AG04450 (cell line): ENCODE measurements around the gene CEL. TPM values are rescaled to one million over a fixed set of nuclear protein-coding genes. Genes with fewer than 3 reads are reported as not detected.

Experiments used
- CTCF ChIA-PET: fragments of 300-600, 350-600 bp; formaldehyde crosslinking; extraction: SDS; loops from one replicate; lab custom pipeline; 2022; ENCODE audit warnings: antibody characterized with exemption, inconsistent platforms; lab: Charles Lee
- POLR2A ChIA-PET: fragments of 350-600 bp; formaldehyde crosslinking; extraction: SDS; loops from one replicate; lab custom pipeline; 2021; ENCODE audit warnings: antibody characterized with exemption, inconsistent platforms; lab: Yijun Ruan, JAX
- DNase-seq: peaks from one replicate; pipeline ENCODE4 v3.0.0-alpha.2; 2011; ENCODE audit warnings: low read depth, low spot score
- H3K27ac ChIP-seq: one replicate; pipeline ENCODE4 v1.5.1; 2012; ENCODE audit warnings: low read depth, low read length, control low read depth
- H3K27me3 ChIP-seq: one replicate; pipeline ENCODE4 v1.6.0; 2012; ENCODE audit warnings: low read length; ENCODE audit not compliant: control insufficient read depth, insufficient read depth
- H3K4me3 ChIP-seq: 2 replicates; pipeline ENCODE4 v1.5.1; 2011; ENCODE audit warnings: mild to moderate bottlenecking, low read depth, low read length, control low read depth
- H3K9me3 ChIP-seq: 2 replicates; pipeline ENCODE4 v1.5.1; 2012; ENCODE audit warnings: low read length; ENCODE audit not compliant: control insufficient read depth, insufficient read depth
- polyA plus RNA-seq: library from polyadenylated mRNA; depleted of rRNA; stranded (reverse); fragments of >200 nt; gene quantifications from 2 replicates; pipeline ENCODE4 v1.2.3, GENCODE V29; 2011
- TF ChIP-seq, protein P1 (sequence below): IDR thresholded peaks from 2 replicates; pipeline ENCODE4 v1.5.1; 2011; ENCODE audit warnings: low read depth, low read length, control low read depth, inconsistent platforms

The CEL gene
- polyA plus RNA-seq, 1 experiment: 0.24 TPM

GRCh38 chr9:133031496-133031911 lies 30.3 kb upstream of the CEL start:
- CTCF ChIA-PET: interaction anchor here (0.6 to 4.7 kb wide), 5 partner anchors 9 to 129 kb away, joined by 7 to 57 read pairs (median 12); no protein-coding TSS in a partner anchor
- POLR2A ChIA-PET: interaction anchor here (0.6 to 1.6 kb wide), 8 partner anchors 9 to 362 kb away, joined by 3 to 10 read pairs (median 5); partner anchors contain the start of genes DDX31, MED22 and RPL7A
- TF ChIP-seq, protein P1, sequence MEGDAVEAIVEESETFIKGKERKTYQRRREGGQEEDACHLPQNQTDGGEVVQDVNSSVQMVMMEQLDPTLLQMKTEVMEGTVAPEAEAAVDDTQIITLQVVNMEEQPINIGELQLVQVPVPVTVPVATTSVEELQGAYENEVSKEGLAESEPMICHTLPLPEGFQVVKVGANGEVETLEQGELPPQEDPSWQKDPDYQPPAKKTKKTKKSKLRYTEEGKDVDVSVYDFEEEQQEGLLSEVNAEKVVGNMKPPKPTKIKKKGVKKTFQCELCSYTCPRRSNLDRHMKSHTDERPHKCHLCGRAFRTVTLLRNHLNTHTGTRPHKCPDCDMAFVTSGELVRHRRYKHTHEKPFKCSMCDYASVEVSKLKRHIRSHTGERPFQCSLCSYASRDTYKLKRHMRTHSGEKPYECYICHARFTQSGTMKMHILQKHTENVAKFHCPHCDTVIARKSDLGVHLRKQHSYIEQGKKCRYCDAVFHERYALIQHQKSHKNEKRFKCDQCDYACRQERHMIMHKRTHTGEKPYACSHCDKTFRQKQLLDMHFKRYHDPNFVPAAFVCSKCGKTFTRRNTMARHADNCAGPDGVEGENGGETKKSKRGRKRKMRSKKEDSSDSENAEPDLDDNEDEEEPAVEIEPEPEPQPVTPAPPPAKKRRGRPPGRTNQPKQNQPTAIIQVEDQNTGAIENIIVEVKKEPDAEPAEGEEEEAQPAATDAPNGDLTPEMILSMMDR: no peak

GRCh38 chr9:133032171-133032570 lies 29.6 kb upstream of the CEL start:
- no peak overlapping the region for H3K27ac ChIP-seq
- no peak for DNase-seq
- H3K9me3 ChIP-seq: no peaks in the 10 kb centered on the region; the same call in 1 of the 2 replicates
- TF ChIP-seq, protein P1: no peak
- no peaks in the 10 kb centered on the region for H3K27me3 ChIP-seq
- H3K4me3 ChIP-seq: no peak overlapping the region
- CTCF ChIA-PET: interaction anchor here (0.6 to 4.7 kb wide), 5 partner anchors 9 to 128 kb away, joined by 7 to 57 read pairs (median 12); no protein-coding TSS in a partner anchor
- POLR2A ChIA-PET: no interaction called here

More at GRCh38 chr9:133031496-133031911, 30.3 kb upstream of the CEL start:
- DNase-seq: no peak
- no peak overlapping the region for H3K27ac ChIP-seq
- H3K27me3 ChIP-seq: no peaks in the 10 kb centered on the region
- no peaks in the 10 kb centered on the region; the same call in 1 of the 2 replicates for H3K9me3 ChIP-seq
- peak overlapping the region; percentile 96 for H3K4me3 ChIP-seq

DNA sequence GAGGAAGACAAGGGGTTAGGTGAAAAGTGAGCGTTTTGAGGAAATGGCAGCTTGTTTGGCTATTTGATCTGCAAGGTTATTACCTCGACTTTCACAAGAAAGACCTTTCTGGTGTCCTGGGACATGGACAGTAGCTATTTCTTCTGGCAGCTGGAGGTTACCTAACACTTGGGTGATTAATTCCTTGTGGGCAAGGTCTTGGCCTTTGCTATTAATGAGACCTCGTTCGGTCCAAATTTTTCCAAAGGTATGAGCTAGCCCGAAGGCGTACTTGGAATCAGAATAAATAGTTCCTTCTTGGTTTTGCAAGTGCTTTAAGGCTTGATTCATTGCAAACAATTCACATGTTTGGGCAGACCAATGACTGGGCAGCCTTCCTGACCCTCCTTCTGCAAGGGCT lies 26.1 kb upstream of the CEL start:
- no peak overlapping the region for H3K27ac ChIP-seq
- ChIA-PET CTCF (interaction anchor here (0.6 to 1.7 kb wide), 4 partner anchors 10 to 112 kb away, joined by 3 to 12 read pairs (median 4); no protein-coding TSS in a partner anchor), POLR2A (no interaction called here)

GRCh38 chr9:133037775-133038515 lies 23.8 kb upstream of the CEL start:
- Histone ChIP-seq H3K9me3 (no peaks in the 10 kb centered on the region), H3K4me3 (no peak overlapping the region), H3K27me3 (no peaks in the 10 kb centered on the region), H3K27ac (no peak overlapping the region)
- no peak for DNase-seq
- ChIA-PET CTCF (interaction anchor here (0.7 to 3.8 kb wide), 4 partner anchors 15 to 110 kb away, joined by 3 to 18 read pairs (median 4); no protein-coding TSS in a partner anchor), POLR2A (interaction anchor here (0.7 kb wide), 1 partner anchor 216 kb away, joined by 3 read pairs; no protein-coding TSS in a partner anchor)
- TF ChIP-seq, protein P1: no peak

More for the DNA sequence above, 26.1 kb upstream of the CEL start:
- Histone ChIP-seq H3K4me3 (no peak overlapping the region), H3K9me3 (no peaks in the 10 kb centered on the region; the same call in 1 of the 2 replicates), H3K27me3 (no peaks in the 10 kb centered on the region)
- DNase-seq: no peak
- TF ChIP-seq, protein P1: no peak
